ENCODE results near the gene IFNAR1.
"Not testable (repeated sequence)": the region's sequence is repeated elsewhere in the genome, so short reads cannot be mapped to it uniquely, and the experiment has no call there.

Gene IFNAR1

DNA sequence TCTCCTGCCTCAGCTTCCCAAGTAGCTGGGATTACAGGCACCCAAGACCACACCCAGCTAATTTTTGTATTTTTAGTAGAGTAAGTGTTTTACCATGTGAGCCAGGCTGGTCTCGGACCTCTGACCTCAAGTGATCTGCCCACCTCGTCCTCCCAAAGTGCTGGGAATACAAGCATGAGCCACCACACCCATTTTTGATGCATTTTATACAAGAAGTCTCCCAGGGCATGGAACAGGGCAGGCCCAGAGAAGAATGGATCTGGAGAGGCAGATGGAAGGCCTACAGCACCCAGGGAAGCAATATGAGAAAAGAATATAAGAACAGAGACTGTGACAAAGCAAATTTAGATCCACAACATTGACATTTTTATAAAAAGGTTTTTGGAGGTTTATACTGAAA lies 18.8 kb upstream of the IFNAR1 start:
- in situ Hi-C loops (cut with MboI; ENCODE audit: low sequenced_read_pairs), result no loop called here

DNA sequence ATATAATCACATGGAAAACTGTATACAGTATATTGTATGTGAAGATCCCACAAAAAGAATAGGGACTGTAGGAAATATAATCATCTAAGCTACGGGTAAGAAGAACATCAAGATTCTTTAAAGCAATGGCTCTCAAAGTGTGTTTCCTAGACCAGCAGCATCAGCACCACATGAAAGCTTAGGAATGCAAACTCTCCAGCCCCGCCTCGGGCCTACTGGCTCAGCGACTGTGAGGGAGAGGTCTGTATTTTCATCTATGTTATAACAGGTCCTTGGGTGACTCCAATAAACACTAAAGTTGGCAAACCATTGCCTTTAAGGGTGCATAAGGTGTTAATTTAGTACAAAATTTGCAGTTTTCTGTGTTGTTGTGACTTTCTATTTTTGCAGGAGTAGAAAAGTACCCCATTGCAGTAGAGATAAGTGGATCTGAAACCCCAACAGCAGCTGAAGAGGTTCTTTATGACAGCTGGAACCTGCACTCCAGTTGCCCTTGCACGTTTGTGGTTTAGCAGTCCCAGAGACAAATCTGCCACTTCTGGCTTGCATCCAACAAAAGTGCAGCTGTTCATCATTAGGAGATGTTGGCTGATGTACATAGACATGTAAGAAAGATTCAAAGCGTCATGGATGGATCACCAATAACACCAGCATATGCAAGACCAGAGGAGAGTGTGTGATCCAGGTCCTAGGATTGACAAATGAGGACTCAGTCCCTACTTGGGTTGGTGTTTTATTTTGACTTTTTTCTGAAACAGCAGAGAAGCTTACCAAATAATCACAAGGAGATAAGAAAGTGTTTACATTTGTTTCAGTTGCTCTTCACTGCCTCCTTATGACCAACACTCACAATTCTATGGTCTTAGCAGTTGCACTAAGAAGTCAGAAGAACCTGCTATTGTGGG lies 15.9 kb upstream of the IFNAR1 start:
- in situ Hi-C loops (cut with MboI; ENCODE audit: low sequenced_read_pairs), result no loop called here

DNA sequence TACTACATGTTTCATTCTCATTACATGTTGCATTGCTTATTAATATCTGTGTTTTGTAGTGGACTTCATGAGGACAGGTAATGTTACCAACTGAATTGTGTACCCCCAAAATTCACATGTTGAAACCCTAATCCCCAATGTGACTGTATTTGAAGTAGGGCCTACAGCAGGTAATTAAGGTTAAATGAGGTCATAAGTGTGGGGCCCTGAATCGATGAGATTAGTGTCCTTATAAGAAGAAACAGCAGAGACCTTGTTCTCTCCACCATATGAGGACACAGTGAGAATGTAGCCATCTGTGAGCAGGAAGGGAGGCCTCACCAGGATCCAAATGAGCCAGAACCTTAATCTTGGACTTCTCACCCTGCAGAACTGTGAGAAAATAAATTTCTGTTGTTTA lies 15.0 kb upstream of the IFNAR1 start:
- in situ Hi-C loops (cut with MboI; ENCODE audit: low sequenced_read_pairs), result no loop called here

DNA sequence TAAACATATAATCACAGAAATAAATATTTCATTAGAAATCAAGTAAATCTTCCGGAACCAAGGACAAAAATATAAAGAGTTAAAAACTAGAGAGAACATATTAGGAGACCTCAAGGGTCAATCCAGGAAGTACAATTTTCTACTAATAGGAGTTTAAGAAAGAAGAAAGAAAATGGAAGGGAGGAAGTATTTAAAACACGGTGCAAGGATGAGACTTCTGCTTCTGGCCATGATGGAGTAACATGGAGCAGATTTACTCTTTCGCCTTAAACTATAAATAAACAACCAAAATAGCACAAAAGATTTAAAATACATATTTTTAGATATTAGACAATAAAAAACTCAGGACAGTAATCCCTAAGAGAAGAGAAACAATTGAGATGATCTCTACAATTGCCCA lies 12.6 kb upstream of the IFNAR1 start:
- in situ Hi-C loops (cut with MboI; ENCODE audit: low sequenced_read_pairs), result no loop called here

DNA sequence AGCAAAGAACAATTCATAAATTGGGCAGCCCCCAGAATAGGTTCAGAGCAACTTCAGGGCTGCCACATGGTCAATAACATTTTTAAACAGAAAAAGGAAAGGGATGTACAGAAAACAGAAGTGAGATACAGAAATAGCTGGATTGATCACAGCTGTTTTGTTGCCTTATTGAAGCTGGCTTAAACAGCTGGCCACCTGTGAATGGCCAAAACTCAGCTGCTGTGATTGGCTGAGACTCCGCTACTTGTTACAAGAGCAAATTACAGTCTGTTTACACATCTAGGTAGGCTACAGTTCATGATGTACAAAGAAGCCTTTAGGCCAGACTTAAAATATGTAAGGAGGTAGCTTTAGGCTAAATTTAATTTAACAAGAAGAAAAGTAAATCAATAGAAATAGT lies 11.6 kb upstream of the IFNAR1 start:
- in situ Hi-C loops (cut with MboI; ENCODE audit: low sequenced_read_pairs), result no loop called here

DNA sequence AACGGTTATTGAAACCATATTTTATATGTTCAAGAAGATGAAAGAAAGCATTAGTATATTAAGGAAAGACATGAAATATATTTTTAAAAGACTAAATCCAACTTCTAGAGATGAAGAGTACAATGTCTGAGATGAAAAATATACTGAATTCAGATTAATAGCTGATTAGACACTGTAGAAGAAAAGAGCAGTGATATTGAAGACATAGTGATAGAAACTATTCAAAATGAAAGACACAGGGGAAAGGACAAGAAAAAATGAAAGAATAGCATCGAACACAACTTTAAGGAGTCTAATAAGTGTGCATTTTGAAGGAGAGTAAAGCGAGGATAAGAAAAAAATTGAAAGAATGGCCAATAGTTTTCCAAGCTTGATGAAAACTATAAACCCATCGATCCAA lies 11.2 kb upstream of the IFNAR1 start:
- in situ Hi-C loops (cut with MboI; ENCODE audit: low sequenced_read_pairs), result no loop called here

DNA sequence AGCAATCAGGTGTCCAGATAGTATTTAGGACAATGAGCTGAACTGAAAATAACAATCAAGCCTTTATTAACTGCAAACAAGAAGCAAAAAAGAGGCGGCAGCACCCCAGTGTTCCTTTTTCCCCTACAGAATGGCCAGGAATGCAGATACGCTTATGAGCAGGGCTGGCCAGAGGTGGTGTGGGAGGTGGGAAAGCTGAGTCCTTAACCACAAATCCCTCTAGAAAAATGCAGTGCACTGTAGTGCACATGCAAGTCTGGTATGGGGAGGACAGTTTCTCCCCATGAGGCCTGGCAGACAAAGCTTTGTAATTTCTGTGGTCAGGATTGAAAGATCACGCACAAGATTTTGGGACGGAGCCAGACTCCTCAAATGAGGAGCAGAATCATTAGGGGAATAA lies 10.7 kb upstream of the IFNAR1 start:
- in situ Hi-C loops (cut with MboI; ENCODE audit: low sequenced_read_pairs), result no loop called here

DNA sequence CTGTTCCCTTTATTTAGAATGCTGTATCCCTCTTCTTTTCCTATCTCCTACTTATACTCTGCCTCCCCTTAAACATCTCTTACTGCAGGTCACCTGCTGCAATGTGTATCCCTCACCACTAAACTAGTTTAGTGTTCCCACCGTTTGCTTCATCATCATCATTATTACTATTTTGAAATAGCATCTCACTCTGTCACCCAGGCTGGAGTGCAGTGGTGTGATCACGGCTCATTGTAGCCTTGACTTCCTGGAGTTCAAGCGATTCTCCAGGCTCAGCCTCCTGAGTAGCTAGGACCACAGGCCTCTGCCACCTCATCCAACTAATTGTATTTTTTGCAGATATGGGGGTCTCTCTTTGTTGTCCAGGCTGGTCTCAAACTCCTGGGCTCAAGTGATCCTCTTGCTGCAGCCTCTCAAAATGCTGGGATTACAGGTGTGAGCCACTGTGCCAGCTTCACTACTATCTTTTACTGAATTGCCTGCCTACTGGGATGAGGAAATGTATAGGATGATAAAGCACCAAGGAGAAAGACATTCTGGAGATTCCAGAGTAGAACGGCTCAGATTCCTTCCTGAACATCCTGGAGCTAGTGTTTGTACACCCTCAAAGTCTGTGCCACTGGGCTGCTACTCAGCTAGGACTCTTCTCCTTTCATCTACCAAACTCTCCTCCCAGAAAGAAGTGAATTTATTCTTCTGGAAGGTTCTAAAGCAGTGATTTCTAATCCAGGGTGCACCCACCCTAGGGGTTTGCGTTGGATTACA lies 8.6 kb upstream of the IFNAR1 start:
- in situ Hi-C loops (cut with MboI; ENCODE audit: low sequenced_read_pairs), result no loop called here

DNA sequence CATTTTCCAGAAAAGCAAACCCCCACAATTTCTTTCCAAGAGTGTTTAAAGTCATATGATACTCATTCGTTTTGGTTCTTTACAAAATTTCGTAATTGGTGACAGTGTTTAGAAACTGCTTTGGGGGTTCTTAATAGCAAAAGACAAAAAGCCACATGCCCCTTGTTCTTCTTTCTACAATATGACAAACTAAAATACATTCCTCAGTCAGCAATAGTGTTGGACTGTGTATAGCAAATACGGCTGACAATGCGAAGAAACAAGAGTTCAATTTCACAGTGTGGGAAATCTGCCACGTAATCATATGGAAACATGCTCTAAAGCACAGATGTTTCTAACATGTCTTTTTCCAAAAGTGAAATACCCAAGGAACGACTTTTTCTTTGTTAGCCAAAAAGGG lies 7.6 kb upstream of the IFNAR1 start:
- in situ Hi-C loops (cut with MboI; ENCODE audit: low sequenced_read_pairs), result no loop called here

DNA sequence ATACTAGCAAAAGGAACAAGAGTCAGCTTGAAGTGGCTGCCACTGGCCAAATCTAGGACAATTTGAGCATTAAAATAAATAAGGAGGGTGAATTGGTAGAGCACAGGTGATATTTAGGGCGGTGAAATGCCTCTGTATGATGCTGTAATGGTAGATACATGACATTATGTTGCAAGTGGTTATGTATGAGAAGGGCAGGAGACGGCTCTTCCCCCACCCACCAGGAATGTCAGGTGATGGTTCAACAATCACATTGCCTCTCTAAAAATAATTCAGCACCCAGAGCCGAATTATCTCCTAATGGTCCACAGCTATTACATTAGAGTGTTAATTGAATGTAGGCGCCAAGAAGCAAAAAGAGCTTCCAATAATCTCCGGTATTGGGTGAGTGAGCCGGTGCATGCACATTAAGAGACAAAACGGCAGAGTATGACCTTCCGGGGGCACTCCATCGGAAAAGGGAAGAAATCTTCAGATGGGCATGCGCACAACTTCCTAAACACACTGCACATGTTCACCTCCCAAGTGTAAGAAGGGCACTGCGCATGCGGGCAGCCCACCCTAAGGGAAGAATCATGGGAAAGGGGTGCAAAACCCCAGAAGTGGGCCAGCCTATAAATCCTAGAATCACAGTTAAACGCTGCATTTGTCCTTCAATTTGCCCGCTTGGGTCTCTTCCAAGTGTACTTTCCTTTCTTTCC lies 6.8 kb upstream of the IFNAR1 start:
- in situ Hi-C loops (cut with MboI; ENCODE audit: low sequenced_read_pairs), result no loop called here

DNA sequence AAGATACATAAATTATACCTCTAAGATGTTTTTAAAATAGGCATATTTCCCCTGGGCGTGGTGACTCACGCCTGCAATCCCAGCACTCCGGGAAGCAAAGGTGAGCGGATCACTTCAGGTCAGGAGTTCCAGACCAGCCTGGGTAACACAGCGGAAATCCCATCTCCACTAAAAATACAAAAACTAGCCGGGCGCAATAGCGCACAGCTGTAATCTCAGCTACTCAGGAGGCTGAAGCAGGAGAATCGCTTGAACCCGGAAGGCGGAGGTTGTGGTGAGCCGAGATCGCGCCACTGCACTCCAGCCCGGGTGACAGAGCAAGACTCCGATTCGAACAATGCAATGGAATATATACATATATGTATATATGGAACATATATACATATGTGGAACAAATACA lies 3.8 kb upstream of the IFNAR1 start:
- in situ Hi-C loops (cut with MboI; ENCODE audit: low sequenced_read_pairs), result not testable (repeated sequence)

DNA sequence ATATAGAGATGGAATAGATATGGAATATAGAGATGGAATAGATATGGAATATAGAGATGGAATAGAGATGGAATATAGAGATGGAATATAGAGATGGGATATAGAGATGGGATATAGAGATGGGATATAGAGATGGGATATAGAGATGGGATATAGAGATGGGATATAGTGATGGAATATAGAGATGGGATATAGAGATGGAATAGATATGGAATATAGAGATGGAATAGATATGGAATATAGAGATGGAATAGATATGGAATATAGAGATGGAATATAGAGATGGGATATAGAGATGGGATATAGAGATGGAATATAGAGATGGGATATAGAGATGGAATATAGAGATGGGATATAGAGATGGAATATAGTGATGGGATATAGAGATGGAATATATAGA lies 1.2 kb upstream of the IFNAR1 start:
- in situ Hi-C loops (cut with MboI; ENCODE audit: low sequenced_read_pairs), result not testable (repeated sequence)

DNA sequence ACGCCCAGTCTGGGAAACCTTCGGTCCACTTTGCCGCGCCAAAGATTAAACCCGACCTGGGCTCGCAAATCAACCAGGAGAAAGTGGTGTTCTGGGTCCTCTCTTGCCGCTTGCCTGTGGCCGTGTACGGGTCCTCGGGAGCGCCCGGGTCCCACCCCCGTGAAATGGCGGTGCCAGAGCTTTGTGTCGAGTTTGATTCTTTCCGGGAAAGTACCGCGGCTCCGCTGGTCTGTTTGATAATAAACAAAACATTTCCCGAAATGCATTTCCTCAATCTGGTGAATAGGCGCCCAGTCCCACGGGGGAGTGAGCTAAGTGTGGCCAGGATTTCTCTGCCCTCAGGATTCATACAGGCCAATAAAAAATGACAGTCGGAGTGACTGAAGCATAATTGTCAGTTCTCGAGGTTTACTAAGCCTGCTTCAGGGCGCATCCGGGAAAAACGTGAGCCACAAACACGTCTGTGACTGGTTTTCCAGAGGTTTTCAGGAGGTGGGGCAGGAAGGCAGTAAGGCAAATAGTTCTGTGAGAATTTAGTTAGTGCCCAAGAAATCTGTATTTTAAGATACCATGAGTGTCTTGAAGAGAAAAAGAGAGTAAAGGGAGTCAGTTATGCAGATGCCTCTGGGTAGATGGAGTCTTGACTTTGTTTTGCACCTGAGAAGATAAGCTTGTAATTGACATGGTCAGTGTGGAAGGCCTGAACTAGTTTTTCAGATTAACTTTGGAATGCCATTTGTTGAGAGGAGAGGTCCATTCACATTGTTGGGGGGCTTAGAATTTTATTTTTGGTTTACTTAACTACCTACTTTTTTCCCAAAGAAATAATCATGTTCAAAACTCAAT lies 675 bp downstream of the IFNAR1 start:
- in situ Hi-C loops (cut with MboI; ENCODE audit: low sequenced_read_pairs), result no loop called here

DNA sequence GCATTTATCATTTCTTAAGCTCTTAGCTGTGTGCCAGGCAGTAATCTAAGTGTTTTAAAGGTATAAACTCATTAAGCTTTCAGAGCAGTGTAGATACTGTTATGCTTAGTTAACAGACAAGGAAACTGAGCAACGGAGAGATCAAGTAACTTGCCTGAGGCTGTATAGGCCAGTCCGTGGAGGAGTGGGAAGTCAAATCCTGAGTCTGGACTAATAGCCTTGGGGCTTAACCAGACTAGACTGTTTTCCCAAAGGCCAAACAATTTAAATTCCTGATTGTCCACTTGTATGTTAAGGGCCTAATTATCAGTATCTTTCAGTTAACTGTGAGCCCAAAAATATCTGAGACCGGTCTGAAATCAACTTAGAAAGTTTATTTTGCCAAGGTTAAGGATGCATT lies 2.6 kb downstream of the IFNAR1 start:
- in situ Hi-C loops (cut with MboI; ENCODE audit: low sequenced_read_pairs), result no loop called here

DNA sequence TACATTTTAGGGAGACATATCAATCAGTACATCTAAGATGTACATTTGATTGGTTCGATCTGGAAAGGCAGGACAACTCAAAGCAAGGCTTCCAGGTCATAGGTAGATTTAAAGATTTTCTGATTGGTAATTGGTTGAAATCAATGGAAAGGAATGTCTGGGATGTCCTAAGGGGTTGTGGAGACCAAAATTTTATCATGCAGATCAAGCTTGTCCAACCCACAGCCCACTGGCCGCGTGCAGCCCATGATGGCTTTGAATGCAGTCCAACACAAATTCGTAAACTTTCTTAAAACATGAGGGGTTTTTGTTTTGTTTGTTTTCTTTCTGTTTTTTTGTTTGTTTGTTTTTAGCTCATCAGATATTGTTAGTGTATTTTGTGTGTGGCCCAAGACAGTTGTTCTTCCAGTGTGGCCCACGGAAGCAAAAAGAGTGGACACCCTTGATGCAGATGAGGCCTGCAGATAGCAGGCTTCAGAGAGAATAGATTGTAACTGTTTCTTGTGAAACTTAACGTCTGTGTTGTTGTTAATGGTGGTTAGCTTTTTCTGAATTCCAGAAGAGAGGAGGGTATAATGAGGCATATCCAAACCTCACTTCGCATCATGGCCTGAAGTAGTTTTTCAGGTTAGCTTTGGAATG lies 3.1 kb downstream of the IFNAR1 start:
- in situ Hi-C loops (cut with MboI; ENCODE audit: low sequenced_read_pairs), result no loop called here

DNA sequence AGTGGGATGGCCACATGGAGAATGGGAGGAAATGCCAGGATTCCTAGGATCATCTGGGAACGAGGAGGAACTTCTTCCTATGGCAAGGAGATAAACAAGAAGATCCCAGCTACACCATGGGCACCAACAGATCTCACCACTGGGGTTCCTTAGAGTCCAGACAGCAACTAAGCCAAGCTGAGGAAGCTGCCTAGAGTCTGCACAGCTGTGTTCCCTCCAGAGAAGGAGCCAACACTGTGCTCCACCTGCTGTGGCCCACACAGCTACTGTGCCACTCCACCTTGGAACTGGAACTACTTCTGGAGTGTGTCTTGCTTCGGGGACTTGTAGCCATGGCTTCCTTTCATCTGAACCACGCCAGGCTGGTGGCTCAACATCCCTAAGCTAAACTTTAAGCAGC lies 6.0 kb downstream of the IFNAR1 start:
- in situ Hi-C loops (cut with MboI; ENCODE audit: low sequenced_read_pairs), result no loop called here

DNA sequence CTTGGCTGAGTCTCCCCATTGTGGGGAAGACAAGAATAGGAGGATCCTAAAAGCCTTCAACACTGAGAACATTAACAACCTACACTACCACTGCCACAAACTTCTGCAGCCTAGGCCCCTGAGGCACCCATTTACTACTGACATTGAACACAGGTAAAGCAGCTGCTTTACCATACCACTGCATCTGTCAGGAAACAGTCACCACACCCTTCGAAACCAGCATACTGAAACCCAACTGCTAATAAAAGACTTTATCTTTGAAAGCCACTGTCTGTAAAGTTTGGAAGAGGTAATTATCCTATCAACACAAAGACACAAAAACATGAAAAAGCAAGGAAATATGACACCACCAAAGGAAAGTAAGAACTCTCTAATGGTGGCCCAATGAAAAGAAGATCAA lies 7.4 kb downstream of the IFNAR1 start:
- in situ Hi-C loops (cut with MboI; ENCODE audit: low sequenced_read_pairs), result no loop called here

DNA sequence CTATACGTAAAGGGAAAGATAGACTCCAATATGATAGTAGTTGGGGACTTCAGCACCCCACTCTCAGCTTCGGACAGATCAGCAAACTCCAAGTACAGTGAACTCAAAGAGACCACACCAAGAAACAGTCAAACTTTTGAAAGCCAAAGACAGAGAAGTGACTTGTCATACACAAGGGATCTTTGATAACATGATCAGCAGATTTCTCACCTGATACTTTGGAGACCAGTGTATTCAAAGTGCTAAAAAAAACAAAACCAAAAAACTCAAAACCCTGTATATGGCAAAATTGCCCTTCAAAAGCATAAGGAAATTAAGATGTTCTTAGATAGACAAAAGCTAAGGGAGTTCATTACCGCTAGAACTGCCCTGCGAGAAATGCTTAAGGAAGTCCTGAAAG lies 9.4 kb downstream of the IFNAR1 start:
- in situ Hi-C loops (cut with MboI; ENCODE audit: low sequenced_read_pairs), result no loop called here

DNA sequence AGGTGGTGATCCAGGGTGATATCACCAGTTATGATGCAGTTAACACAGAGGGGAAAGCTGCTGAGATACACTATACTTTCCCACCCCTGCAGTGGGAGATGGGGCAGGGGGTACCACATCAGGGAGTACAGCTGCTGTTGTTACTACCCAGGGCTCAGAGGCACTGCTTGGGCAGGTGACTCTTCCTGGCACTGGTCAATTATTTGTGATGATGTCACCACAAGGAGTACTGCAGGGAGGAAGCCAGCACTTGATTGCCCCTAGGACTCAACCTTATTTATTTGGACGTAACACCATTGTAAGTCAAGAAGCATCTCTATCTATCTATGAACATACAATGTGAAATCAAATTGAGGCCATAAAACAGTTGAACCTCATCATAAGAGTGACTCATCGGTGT lies 10.1 kb downstream of the IFNAR1 start:
- in situ Hi-C loops (cut with MboI; ENCODE audit: low sequenced_read_pairs), result no loop called here

DNA sequence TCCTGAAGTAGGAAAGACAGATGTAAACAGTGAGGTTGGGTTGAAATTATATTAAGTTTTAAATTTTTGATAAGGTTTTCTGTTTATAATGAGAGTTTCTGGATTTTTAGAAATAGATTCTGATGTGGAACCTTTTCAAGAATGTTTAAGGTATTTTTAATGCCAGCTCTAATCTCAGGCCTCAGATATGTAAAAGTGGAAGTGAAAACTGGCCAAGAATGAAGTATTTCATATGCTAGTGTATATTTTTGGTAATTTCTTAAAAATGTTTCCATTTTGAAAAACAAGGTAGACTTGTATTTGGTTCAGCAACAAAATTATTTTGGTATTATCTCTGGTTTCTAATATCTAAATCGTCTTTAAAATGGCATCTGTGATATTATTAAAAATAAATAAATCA lies 14.4 kb downstream of the IFNAR1 start:
- in situ Hi-C loops (cut with MboI; ENCODE audit: low sequenced_read_pairs), result no loop called here

All from HL-60/S4 treated with retinoic acid at 250 ng/mL for 4 days and 3 days (cell line).